ENCODE data around the gene POLA1. TPM values are rescaled to one million over a fixed set of nuclear protein-coding genes. Genes with fewer than 3 reads are reported as not detected.

Gene POLA1
- total RNA-seq, 1 donor from 2014 or later = 24.6 TPM

GRCh38 chrX:24732766-24733500 lies 39.2 kb downstream of the POLA1 start:
- H3K4me3 ChIP-seq (ENCODE audit: low read depth, low read length) = no peak overlapping the region
- DNase-seq (ENCODE audit: low read depth) = no peak
- TF ChIP-seq, protein P1, sequence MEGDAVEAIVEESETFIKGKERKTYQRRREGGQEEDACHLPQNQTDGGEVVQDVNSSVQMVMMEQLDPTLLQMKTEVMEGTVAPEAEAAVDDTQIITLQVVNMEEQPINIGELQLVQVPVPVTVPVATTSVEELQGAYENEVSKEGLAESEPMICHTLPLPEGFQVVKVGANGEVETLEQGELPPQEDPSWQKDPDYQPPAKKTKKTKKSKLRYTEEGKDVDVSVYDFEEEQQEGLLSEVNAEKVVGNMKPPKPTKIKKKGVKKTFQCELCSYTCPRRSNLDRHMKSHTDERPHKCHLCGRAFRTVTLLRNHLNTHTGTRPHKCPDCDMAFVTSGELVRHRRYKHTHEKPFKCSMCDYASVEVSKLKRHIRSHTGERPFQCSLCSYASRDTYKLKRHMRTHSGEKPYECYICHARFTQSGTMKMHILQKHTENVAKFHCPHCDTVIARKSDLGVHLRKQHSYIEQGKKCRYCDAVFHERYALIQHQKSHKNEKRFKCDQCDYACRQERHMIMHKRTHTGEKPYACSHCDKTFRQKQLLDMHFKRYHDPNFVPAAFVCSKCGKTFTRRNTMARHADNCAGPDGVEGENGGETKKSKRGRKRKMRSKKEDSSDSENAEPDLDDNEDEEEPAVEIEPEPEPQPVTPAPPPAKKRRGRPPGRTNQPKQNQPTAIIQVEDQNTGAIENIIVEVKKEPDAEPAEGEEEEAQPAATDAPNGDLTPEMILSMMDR (conservative IDR thresholded peaks at IDR 0.05; ENCODE audit: low read depth, low read length) = no peak

GRCh38 chrX:24741330-24741729 lies 47.6 kb downstream of the POLA1 start:
- no peak overlapping the region for H3K4me3 ChIP-seq (ENCODE audit: low read depth, low read length)
- TF ChIP-seq, protein P1 (conservative IDR thresholded peaks at IDR 0.05; ENCODE audit: low read depth, low read length) = no peak
- no peak for DNase-seq (ENCODE audit: low read depth)

DNA sequence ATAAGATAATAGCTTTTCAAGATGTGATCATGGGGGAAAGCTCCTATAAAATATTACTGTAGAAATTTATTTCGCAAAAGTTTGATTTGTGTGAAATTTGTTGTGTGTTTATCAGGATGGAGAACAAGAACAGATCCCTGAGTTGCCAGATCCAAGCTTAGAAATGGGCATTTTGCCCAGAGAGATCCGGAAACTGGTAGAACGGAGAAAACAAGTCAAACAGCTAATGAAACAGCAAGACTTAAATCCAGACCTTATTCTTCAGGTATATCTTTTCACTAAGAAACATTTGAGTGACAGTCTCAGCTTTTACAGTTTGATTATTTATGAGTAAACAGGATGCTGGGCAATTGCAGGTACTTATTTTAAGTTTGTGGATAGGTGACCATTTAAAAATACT lies 54.5 kb downstream of the POLA1 start:
- TF ChIP-seq, protein P1 (conservative IDR thresholded peaks at IDR 0.05; ENCODE audit: low read depth, low read length) = no peak
- no peak for DNase-seq (ENCODE audit: low read depth)
- no peak overlapping the region for H3K4me3 ChIP-seq (ENCODE audit: low read depth, low read length)

- TF ChIP-seq, protein P1 (conservative IDR thresholded peaks at IDR 0.05; ENCODE audit: low read depth, low read length) = no peak
Measured at GRCh38 chrX:24759786-24760185, 66.1 kb downstream of the POLA1 start.

DNA sequence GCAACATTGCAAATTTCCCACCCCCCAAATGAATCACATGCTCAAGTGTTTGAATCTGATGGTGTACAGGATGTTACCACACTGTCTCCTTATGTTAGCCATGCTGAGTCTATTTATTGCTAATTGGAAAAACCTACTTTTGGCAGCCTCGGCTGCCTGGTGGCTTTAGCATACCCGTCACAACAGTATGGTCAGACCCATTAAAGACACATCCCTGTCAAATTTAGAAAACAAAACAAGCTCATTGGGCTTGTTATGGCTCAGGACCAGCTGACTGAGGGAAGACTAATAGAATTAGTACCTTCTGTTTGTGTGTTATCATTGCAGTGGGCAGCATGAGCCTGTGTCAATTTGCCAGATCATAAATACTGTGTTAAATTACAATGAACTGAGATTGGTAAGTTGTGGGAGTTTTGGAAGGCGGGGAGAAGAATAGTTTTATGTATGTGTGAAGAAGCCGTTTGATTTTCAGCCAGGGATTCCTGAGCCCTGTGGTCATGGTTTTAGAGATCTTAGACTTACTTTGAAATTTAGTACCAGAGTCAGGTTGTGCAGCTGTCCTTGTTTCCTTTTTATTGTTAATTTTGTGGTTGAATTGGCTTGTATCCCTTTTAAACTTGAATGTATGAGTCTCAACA lies 66.8 kb downstream of the POLA1 start:
- TF ChIP-seq, protein P1 (conservative IDR thresholded peaks at IDR 0.05; ENCODE audit: low read depth, low read length) = no peak
- no peak overlapping the region for H3K4me3 ChIP-seq (ENCODE audit: low read depth, low read length)
- no peak for DNase-seq (ENCODE audit: low read depth)

More at GRCh38 chrX:24759786-24760185, 66.1 kb downstream of the POLA1 start:
- DNase-seq (ENCODE audit: low read depth) = no peak
- H3K4me3 ChIP-seq (ENCODE audit: low read depth, low read length) = no peak overlapping the region

DNA sequence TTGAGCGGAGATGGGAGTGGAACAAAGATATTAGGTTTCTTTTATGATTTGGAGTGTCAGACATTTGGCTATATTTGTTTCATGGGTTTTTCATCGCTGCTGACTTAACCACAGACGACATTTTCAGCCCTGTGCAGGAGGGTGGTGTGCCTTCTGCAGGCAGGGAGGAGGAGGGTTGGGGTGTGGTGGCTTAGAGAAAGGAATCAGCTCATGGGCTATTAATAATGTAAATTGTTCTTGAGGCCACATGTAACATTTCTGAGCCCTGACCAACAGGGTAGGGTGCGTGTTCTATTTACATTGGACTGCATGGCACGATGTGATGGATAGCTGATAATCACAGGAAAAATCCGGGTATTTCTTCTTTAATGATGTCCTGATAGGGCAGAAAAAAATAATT lies 67.6 kb downstream of the POLA1 start:
- TF ChIP-seq, protein P1 (conservative IDR thresholded peaks at IDR 0.05; ENCODE audit: low read depth, low read length) = no peak
- H3K4me3 ChIP-seq (ENCODE audit: low read depth, low read length) = no peak overlapping the region
- DNase-seq (ENCODE audit: low read depth) = no peak

All from epithelial cell of proximal tubule (primary cell).